ENCODE measurements around the gene CCL11.

CCL11 gene

GRCh38 chr17:34285286-34285792 is at the start of gene CCL11:
Gene CCL11 (plus strand): TSS chr17:34285742. CDS start chr17:34285809, 67 bp downstream.
- Histone ChIP-seq H3K27ac (ENCODE audit: low read depth, low read length) (no peak within 1 kb of the TSS), H3K4me1 (ENCODE audit: control insufficient read depth in 1 of 2, insufficient read depth in 2 of 2, low read length in 2 of 2) (no peaks in the 10 kb centered on the region), H3K27me3 (ENCODE audit: control insufficient read depth in 1 of 2, insufficient read depth in 2 of 2, low read length in 2 of 2) (no peaks in the 10 kb centered on the region), H3K9me3 (ENCODE audit: control insufficient read depth in 1 of 2, low read length in 2 of 2) (no peaks in the 10 kb centered on the region), H3K9ac (ENCODE audit: low read depth in 1 of 2, low read length in 2 of 2) (no peak within 1 kb of the TSS), H3K36me3 (ENCODE audit: control insufficient read depth in 1 of 2, insufficient read depth in 2 of 2, low read length in 2 of 2) (no peaks in the 10 kb centered on the region), H3K4me3 (ENCODE audit: low read depth in 1 of 2, low read length in 2 of 2) (peak within 1 kb of the TSS; percentile 10 to 34)

- no peak overlapping the region for H3K27ac ChIP-seq (ENCODE audit: low read depth, low read length)
- peaks cover 35 to 40% of the 10 kb centered on the region in 2 donors for H3K4me1 ChIP-seq (ENCODE audit: control insufficient read depth in 1 of 2, insufficient read depth in 2 of 2, low read length in 2 of 2)
- H3K9me3 ChIP-seq (ENCODE audit: control insufficient read depth in 1 of 2, low read length in 2 of 2) = no peaks in the 10 kb centered on the region
- H3K4me3 ChIP-seq (ENCODE audit: low read depth in 1 of 2, low read length in 2 of 2) = no peak overlapping the region
- H3K36me3 ChIP-seq (ENCODE audit: control insufficient read depth in 1 of 2, insufficient read depth in 2 of 2, low read length in 2 of 2) = no peaks in the 10 kb centered on the region
- H3K9ac ChIP-seq (ENCODE audit: low read depth in 1 of 2, low read length in 2 of 2) = no peak overlapping the region
- no peaks in the 10 kb centered on the region for H3K27me3 ChIP-seq (ENCODE audit: control insufficient read depth in 1 of 2, insufficient read depth in 2 of 2, low read length in 2 of 2)
These were observed 49.2 kb upstream of the CCL11 start for GRCh38 chr17:34236281-34236892.

- no peaks in the 10 kb centered on the region for H3K36me3 ChIP-seq (ENCODE audit: control insufficient read depth in 1 of 2, insufficient read depth in 2 of 2, low read length in 2 of 2)
- no peak overlapping the region for H3K4me3 ChIP-seq (ENCODE audit: low read depth in 1 of 2, low read length in 2 of 2)
- H3K9ac ChIP-seq (ENCODE audit: low read depth in 1 of 2, low read length in 2 of 2) = no peak overlapping the region
- H3K4me1 ChIP-seq (ENCODE audit: control insufficient read depth in 1 of 2, insufficient read depth in 2 of 2, low read length in 2 of 2) = peaks cover 35 to 49% of the 10 kb centered on the region in 2 donors
- no peaks in the 10 kb centered on the region for H3K9me3 ChIP-seq (ENCODE audit: control insufficient read depth in 1 of 2, low read length in 2 of 2)
- H3K27ac ChIP-seq (ENCODE audit: low read depth, low read length) = no peak overlapping the region
- no peaks in the 10 kb centered on the region for H3K27me3 ChIP-seq (ENCODE audit: control insufficient read depth in 1 of 2, insufficient read depth in 2 of 2, low read length in 2 of 2)
These were observed 48.1 kb upstream of the CCL11 start for GRCh38 chr17:34237458-34237857.

GRCh38 chr17:34241062-34241461 is 44.5 kb upstream of the CCL11 start:
- Histone ChIP-seq H3K27me3 (ENCODE audit: control insufficient read depth in 1 of 2, insufficient read depth in 2 of 2, low read length in 2 of 2) (no peaks in the 10 kb centered on the region), H3K4me1 (ENCODE audit: control insufficient read depth in 1 of 2, insufficient read depth in 2 of 2, low read length in 2 of 2) (peaks cover 20 to 35% of the 10 kb centered on the region in 2 donors), H3K4me3 (ENCODE audit: low read depth in 1 of 2, low read length in 2 of 2) (no peak overlapping the region), H3K36me3 (ENCODE audit: control insufficient read depth in 1 of 2, insufficient read depth in 2 of 2, low read length in 2 of 2) (no peaks in the 10 kb centered on the region), H3K9ac (ENCODE audit: low read depth in 1 of 2, low read length in 2 of 2) (no peak overlapping the region), H3K9me3 (ENCODE audit: control insufficient read depth in 1 of 2, low read length in 2 of 2) (no peaks in the 10 kb centered on the region), H3K27ac (ENCODE audit: low read depth, low read length) (no peak overlapping the region)

- Histone ChIP-seq H3K27ac (ENCODE audit: low read depth, low read length) (peak overlapping the region; percentile 57), H3K4me3 (ENCODE audit: low read depth in 1 of 2, low read length in 2 of 2) (no peak overlapping the region), H3K9me3 (ENCODE audit: control insufficient read depth in 1 of 2, low read length in 2 of 2) (no peaks in the 10 kb centered on the region), H3K4me1 (ENCODE audit: control insufficient read depth in 1 of 2, insufficient read depth in 2 of 2, low read length in 2 of 2) (peaks cover 12 to 33% of the 10 kb centered on the region in 2 donors), H3K9ac (ENCODE audit: low read depth in 1 of 2, low read length in 2 of 2) (no peak overlapping the region), H3K27me3 (ENCODE audit: control insufficient read depth in 1 of 2, insufficient read depth in 2 of 2, low read length in 2 of 2) (no peaks in the 10 kb centered on the region), H3K36me3 (ENCODE audit: control insufficient read depth in 1 of 2, insufficient read depth in 2 of 2, low read length in 2 of 2) (no peaks in the 10 kb centered on the region)
These were observed 42.8 kb upstream of the CCL11 start for GRCh38 chr17:34242587-34243363.

- Histone ChIP-seq H3K27ac (ENCODE audit: low read depth, low read length) (no peak overlapping the region), H3K9me3 (ENCODE audit: control insufficient read depth in 1 of 2, low read length in 2 of 2) (no peaks in the 10 kb centered on the region), H3K9ac (ENCODE audit: low read depth in 1 of 2, low read length in 2 of 2) (no peak overlapping the region), H3K4me1 (ENCODE audit: control insufficient read depth in 1 of 2, insufficient read depth in 2 of 2, low read length in 2 of 2) (peaks cover 21 to 41% of the 10 kb centered on the region in 2 donors), H3K27me3 (ENCODE audit: control insufficient read depth in 1 of 2, insufficient read depth in 2 of 2, low read length in 2 of 2) (no peaks in the 10 kb centered on the region), H3K4me3 (ENCODE audit: low read depth in 1 of 2, low read length in 2 of 2) (no peak overlapping the region), H3K36me3 (ENCODE audit: control insufficient read depth in 1 of 2, insufficient read depth in 2 of 2, low read length in 2 of 2) (no peaks in the 10 kb centered on the region)
These were observed 41.9 kb upstream of the CCL11 start for GRCh38 chr17:34243364-34244320.

- peaks cover 30 to 47% of the 10 kb centered on the region in 2 donors for H3K4me1 ChIP-seq (ENCODE audit: control insufficient read depth in 1 of 2, insufficient read depth in 2 of 2, low read length in 2 of 2)
- H3K27ac ChIP-seq (ENCODE audit: low read depth, low read length) = no peak overlapping the region
- H3K4me3 ChIP-seq (ENCODE audit: low read depth in 1 of 2, low read length in 2 of 2) = no peak overlapping the region
These were observed 40.1 kb upstream of the CCL11 start for GRCh38 chr17:34245351-34245905.

GRCh38 chr17:34246446-34246845 is 39.1 kb upstream of the CCL11 start:
- peaks cover 30 to 48% of the 10 kb centered on the region in 2 donors for H3K4me1 ChIP-seq (ENCODE audit: control insufficient read depth in 1 of 2, insufficient read depth in 2 of 2, low read length in 2 of 2)
- H3K27ac ChIP-seq (ENCODE audit: low read depth, low read length) = no peak overlapping the region
- no peaks in the 10 kb centered on the region for H3K9me3 ChIP-seq (ENCODE audit: control insufficient read depth in 1 of 2, low read length in 2 of 2)
- no peaks in the 10 kb centered on the region for H3K36me3 ChIP-seq (ENCODE audit: control insufficient read depth in 1 of 2, insufficient read depth in 2 of 2, low read length in 2 of 2)
- no peaks in the 10 kb centered on the region for H3K27me3 ChIP-seq (ENCODE audit: control insufficient read depth in 1 of 2, insufficient read depth in 2 of 2, low read length in 2 of 2)
- no peak overlapping the region for H3K9ac ChIP-seq (ENCODE audit: low read depth in 1 of 2, low read length in 2 of 2)
- H3K4me3 ChIP-seq (ENCODE audit: low read depth in 1 of 2, low read length in 2 of 2) = no peak overlapping the region

More at GRCh38 chr17:34245351-34245905, 40.1 kb upstream of the CCL11 start:
- Histone ChIP-seq H3K27me3 (ENCODE audit: control insufficient read depth in 1 of 2, insufficient read depth in 2 of 2, low read length in 2 of 2) (no peaks in the 10 kb centered on the region), H3K9ac (ENCODE audit: low read depth in 1 of 2, low read length in 2 of 2) (no peak overlapping the region), H3K9me3 (ENCODE audit: control insufficient read depth in 1 of 2, low read length in 2 of 2) (no peaks in the 10 kb centered on the region), H3K36me3 (ENCODE audit: control insufficient read depth in 1 of 2, insufficient read depth in 2 of 2, low read length in 2 of 2) (no peaks in the 10 kb centered on the region)

GRCh38 chr17:34246881-34247280 is 38.7 kb upstream of the CCL11 start:
- no peak overlapping the region for H3K27ac ChIP-seq (ENCODE audit: low read depth, low read length)
- H3K9me3 ChIP-seq (ENCODE audit: control insufficient read depth in 1 of 2, low read length in 2 of 2) = no peaks in the 10 kb centered on the region
- peaks cover 35 to 50% of the 10 kb centered on the region in 2 donors for H3K4me1 ChIP-seq (ENCODE audit: control insufficient read depth in 1 of 2, insufficient read depth in 2 of 2, low read length in 2 of 2)
- H3K27me3 ChIP-seq (ENCODE audit: control insufficient read depth in 1 of 2, insufficient read depth in 2 of 2, low read length in 2 of 2) = no peaks in the 10 kb centered on the region
- H3K4me3 ChIP-seq (ENCODE audit: low read depth in 1 of 2, low read length in 2 of 2) = no peak overlapping the region
- no peaks in the 10 kb centered on the region for H3K36me3 ChIP-seq (ENCODE audit: control insufficient read depth in 1 of 2, insufficient read depth in 2 of 2, low read length in 2 of 2)
- no peak overlapping the region for H3K9ac ChIP-seq (ENCODE audit: low read depth in 1 of 2, low read length in 2 of 2)

Data from duodenal mucosa (tissue), 2 donors.